ENCODE measurements around the gene B3GAT2.

The B3GAT2 gene

GRCh38 chr6:70852667-70853246 is 104.1 kb downstream of the B3GAT2 start (continued):
- TF ChIP-seq, protein P1, sequence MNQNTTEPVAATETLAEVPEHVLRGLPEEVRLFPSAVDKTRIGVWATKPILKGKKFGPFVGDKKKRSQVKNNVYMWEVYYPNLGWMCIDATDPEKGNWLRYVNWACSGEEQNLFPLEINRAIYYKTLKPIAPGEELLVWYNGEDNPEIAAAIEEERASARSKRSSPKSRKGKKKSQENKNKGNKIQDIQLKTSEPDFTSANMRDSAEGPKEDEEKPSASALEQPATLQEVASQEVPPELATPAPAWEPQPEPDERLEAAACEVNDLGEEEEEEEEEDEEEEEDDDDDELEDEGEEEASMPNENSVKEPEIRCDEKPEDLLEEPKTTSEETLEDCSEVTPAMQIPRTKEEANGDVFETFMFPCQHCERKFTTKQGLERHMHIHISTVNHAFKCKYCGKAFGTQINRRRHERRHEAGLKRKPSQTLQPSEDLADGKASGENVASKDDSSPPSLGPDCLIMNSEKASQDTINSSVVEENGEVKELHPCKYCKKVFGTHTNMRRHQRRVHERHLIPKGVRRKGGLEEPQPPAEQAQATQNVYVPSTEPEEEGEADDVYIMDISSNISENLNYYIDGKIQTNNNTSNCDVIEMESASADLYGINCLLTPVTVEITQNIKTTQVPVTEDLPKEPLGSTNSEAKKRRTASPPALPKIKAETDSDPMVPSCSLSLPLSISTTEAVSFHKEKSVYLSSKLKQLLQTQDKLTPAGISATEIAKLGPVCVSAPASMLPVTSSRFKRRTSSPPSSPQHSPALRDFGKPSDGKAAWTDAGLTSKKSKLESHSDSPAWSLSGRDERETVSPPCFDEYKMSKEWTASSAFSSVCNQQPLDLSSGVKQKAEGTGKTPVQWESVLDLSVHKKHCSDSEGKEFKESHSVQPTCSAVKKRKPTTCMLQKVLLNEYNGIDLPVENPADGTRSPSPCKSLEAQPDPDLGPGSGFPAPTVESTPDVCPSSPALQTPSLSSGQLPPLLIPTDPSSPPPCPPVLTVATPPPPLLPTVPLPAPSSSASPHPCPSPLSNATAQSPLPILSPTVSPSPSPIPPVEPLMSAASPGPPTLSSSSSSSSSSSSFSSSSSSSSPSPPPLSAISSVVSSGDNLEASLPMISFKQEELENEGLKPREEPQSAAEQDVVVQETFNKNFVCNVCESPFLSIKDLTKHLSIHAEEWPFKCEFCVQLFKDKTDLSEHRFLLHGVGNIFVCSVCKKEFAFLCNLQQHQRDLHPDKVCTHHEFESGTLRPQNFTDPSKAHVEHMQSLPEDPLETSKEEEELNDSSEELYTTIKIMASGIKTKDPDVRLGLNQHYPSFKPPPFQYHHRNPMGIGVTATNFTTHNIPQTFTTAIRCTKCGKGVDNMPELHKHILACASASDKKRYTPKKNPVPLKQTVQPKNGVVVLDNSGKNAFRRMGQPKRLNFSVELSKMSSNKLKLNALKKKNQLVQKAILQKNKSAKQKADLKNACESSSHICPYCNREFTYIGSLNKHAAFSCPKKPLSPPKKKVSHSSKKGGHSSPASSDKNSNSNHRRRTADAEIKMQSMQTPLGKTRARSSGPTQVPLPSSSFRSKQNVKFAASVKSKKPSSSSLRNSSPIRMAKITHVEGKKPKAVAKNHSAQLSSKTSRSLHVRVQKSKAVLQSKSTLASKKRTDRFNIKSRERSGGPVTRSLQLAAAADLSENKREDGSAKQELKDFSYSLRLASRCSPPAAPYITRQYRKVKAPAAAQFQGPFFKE (tag by site-specific recombination; IDR thresholded peaks at IDR 0.05; ENCODE audit: borderline replicate concordance), result no peak
- TF ChIP-seq ZNF704 (tag by site-specific recombination; IDR thresholded peaks at IDR 0.05) (no peak), ZNF398 (tag by site-specific recombination; IDR thresholded peaks at IDR 0.05) (no peak), TCF7L2 (IDR thresholded peaks at IDR 0.05; ENCODE audit: borderline replicate concordance, low read depth, low read length) (no peak), GLIS1 (tag by site-specific recombination; IDR thresholded peaks at IDR 0.05) (no peak), KLF1 (tag by site-specific recombination; IDR thresholded peaks at IDR 0.05) (no peak), ZNF280C (tag by site-specific recombination; IDR thresholded peaks at IDR 0.05) (no peak)

DNA sequence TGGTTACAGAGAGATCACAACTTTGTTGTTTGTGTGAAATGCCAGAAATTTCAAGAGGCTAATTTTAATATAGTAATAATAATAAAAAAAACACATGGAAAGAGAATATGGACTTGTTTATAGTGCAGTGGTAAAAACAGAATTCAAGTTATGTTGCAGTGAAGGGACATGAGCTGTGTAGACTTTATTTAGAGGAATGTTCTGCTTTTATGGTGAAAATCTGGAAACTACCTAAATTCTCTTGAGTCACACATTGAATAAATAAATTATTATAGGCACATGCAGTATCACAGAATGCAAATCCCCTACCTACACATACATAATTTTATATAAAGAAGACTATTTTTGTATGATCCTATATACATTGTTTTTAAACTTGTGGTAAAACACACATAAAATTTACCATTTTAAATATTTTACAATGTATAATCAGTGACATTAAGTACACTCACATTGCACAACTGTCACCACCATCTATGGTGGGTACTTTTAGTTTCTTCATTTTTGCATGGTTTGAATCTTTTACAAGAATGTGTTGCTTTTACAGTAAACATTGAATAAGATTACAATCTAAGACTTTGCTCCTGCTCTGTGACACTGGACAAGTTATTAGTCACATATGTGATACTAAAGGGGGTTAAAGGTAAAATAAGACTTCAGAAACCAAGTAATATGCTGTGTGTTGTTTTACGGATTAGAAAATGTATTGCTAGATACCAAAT is 107.4 kb downstream of the B3GAT2 start:
- Histone ChIP-seq H3K9me3 (ENCODE audit: control insufficient read depth, insufficient read depth, low read depth, low read length) (no peaks in the 10 kb centered on the region), H3K27ac (ENCODE audit: extremely low read depth, low read depth, low read length) (no peak overlapping the region), H3K4me3 (ENCODE audit: low read depth, low read length) (no peak overlapping the region), H3K4me1 (ENCODE audit: control insufficient read depth, insufficient read depth, low read length) (no peaks in the 10 kb centered on the region), H3K36me3 (ENCODE audit: control insufficient read depth in 2 of 2, insufficient read depth in 1 of 2, low read length in 2 of 2) (peaks cover 0 to 12% of the 10 kb centered on the region in 2 experiments; a peak in 1 of 3 replicates)
- POLR2A ChIA-PET, result no interaction called here
- TF ChIP-seq ZNF423 (tag by site-specific recombination; IDR thresholded peaks at IDR 0.05) (no peak), SP3 (tag by site-specific recombination; IDR thresholded peaks at IDR 0.05) (no peak), ZNF155 (tag by site-specific recombination; IDR thresholded peaks at IDR 0.05) (no peak), ZNF521 (tag by site-specific recombination; IDR thresholded peaks at IDR 0.05) (no peak), ZNF16 (tag by site-specific recombination; IDR thresholded peaks at IDR 0.05; ENCODE audit: low read depth) (no peak), ZNF473 (tag by site-specific recombination; IDR thresholded peaks at IDR 0.05) (no peak), ZNF488 (tag by site-specific recombination; IDR thresholded peaks at IDR 0.05) (no peak)
- TF ChIP-seq, protein P2, sequence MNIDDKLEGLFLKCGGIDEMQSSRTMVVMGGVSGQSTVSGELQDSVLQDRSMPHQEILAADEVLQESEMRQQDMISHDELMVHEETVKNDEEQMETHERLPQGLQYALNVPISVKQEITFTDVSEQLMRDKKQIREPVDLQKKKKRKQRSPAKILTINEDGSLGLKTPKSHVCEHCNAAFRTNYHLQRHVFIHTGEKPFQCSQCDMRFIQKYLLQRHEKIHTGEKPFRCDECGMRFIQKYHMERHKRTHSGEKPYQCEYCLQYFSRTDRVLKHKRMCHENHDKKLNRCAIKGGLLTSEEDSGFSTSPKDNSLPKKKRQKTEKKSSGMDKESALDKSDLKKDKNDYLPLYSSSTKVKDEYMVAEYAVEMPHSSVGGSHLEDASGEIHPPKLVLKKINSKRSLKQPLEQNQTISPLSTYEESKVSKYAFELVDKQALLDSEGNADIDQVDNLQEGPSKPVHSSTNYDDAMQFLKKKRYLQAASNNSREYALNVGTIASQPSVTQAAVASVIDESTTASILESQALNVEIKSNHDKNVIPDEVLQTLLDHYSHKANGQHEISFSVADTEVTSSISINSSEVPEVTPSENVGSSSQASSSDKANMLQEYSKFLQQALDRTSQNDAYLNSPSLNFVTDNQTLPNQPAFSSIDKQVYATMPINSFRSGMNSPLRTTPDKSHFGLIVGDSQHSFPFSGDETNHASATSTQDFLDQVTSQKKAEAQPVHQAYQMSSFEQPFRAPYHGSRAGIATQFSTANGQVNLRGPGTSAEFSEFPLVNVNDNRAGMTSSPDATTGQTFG (tag by site-specific recombination; IDR thresholded peaks at IDR 0.05; ENCODE audit: borderline replicate concordance), result no peak
- CTCF ChIA-PET, result interaction anchor here (1.2 kb wide), 1 partner anchor 36 kb away, joined by 4 read pairs; no protein-coding TSS in a partner anchor
